B cell (primary cell): ENCODE results near the gene AURKA. TPM values are rescaled to one million over a fixed set of nuclear protein-coding genes. Genes with fewer than 3 reads are reported as not detected.

Experiments used
- ATAC-seq: fragments of 200-7000 bp; cut with Tn5 transposase; one replicate; pipeline ENCODE4 v1.10.0; 2021; ENCODE audit warnings: low read depth, mild to moderate bottlenecking, moderate number of reproducible peaks, moderate library complexity
- CTCF ChIA-PET: fragments of 350-600 bp; sonication (Branson Sonifier 250); formaldehyde crosslinking; loops from one replicate; lab custom pipeline; 2021; ENCODE audit warnings: antibody characterized with exemption, inconsistent platforms; lab: Charles Lee
- POLR2A ChIA-PET: fragments of 350-600 bp; sonication (Branson Sonifier 250); formaldehyde crosslinking; loops from one replicate; lab custom pipeline; 2021; ENCODE audit warnings: antibody characterized with exemption; lab: Charles Lee
- DNase-seq: peaks from one replicate; pipeline ENCODE4 v3.0.0; 2013
- H2AFZ ChIP-seq: 2 replicates; pipeline ENCODE4 v1.6.1; 2012; ENCODE audit warnings: mild to moderate bottlenecking, low read depth, low read length; ENCODE audit not compliant: insufficient read depth, poor library complexity, severe bottlenecking
- H3K27ac ChIP-seq, 2 donors: 1 replicate in 1 of 2; 2 replicates in 1 of 2; pipeline ENCODE4 v1.5.1; 2012 to 2013; ENCODE audit warnings: low read length in 2 of 2, mild to moderate bottlenecking in 2 of 2, moderate library complexity in 1 of 2
- H3K27me3 ChIP-seq, 4 experiments: fragments of 200-600 bp in 1 of 4; sonication (generic) in 1 of 4; replicated peaks in 1 of 4; 1 replicate in 2 of 4; 2 replicates in 2 of 4; pipeline versions ENCODE4 v1.6.1 to v1.7.0; 2013 to 2016; ENCODE audit warnings: low read length in 3 of 4, mild to moderate bottlenecking in 2 of 4, mixed read lengths in 1 of 4, moderate library complexity in 1 of 4; ENCODE audit not compliant: insufficient read depth in 4 of 4, control insufficient read depth in 3 of 4; ENCODE audit errors: control extremely low read depth in 1 of 4
- H3K36me3 ChIP-seq, 2 experiments: replicated peaks in 1 of 2; 1 replicate in 1 of 2; 2 replicates in 1 of 2; pipeline versions ENCODE4 v1.6.1 to v1.7.1; 2013; ENCODE audit warnings: low read length in 1 of 2; ENCODE audit not compliant: insufficient read depth in 2 of 2, control insufficient read depth in 1 of 2; ENCODE audit errors: control extremely low read depth in 1 of 2, extremely low read depth in 1 of 2
- H3K4me1 ChIP-seq, 2 donors: fragments of 200-600 bp in 1 of 2; sonication (generic) in 1 of 2; 1 replicate in 1 of 2; 2 replicates in 1 of 2; pipeline versions ENCODE4 v1.5.1 to v1.6.1; 2013 to 2017; ENCODE audit warnings: low read length in 2 of 2; ENCODE audit not compliant: control insufficient read depth in 2 of 2, insufficient read depth in 2 of 2
- H3K4me2 ChIP-seq: replicated peaks from 2 replicates; pipeline ENCODE3; 2012; ENCODE audit warnings: mild to moderate bottlenecking, low read depth, low read length; ENCODE audit not compliant: poor library complexity, severe bottlenecking
- H3K4me3 ChIP-seq, 5 experiments: fragments of 200-600 bp in 1 of 5; sonication (generic) in 1 of 5; 1 replicate in 3 of 5; 2 replicates in 2 of 5; pipeline versions ENCODE4 v1.5.1 to v1.7.0; 2011 to 2016; ENCODE audit warnings: low read length in 4 of 5, mild to moderate bottlenecking in 4 of 5, low read depth in 2 of 5, control low read depth in 1 of 5, moderate library complexity in 1 of 5; ENCODE audit not compliant: insufficient read depth in 1 of 5; ENCODE audit errors: control extremely low read depth in 1 of 5, extremely low read depth in 1 of 5
- H3K79me2 ChIP-seq: fragments of 200-600 bp; sonication (generic); one replicate; pipeline ENCODE4 v1.6.0; 2016; ENCODE audit warnings: low read length; ENCODE audit not compliant: control insufficient read depth, insufficient read depth
- H3K9ac ChIP-seq: fragments of 200-600 bp; sonication (generic); 2 replicates; pipeline ENCODE4 v1.6.1; 2017; ENCODE audit warnings: mild to moderate bottlenecking, low read length, moderate library complexity
- H3K9me3 ChIP-seq, 3 donors: one replicate each; pipeline versions ENCODE4 v1.6.1 to v1.7.1; 2013; ENCODE audit warnings: low read length in 2 of 3; ENCODE audit not compliant: control insufficient read depth in 2 of 3, insufficient read depth in 1 of 3; ENCODE audit errors: control extremely low read depth in 1 of 3
- H4K20me1 ChIP-seq: 2 replicates; pipeline ENCODE4 v1.6.0; 2012; ENCODE audit warnings: mild to moderate bottlenecking, low read length; ENCODE audit not compliant: insufficient read depth, control insufficient read depth, poor library complexity, severe bottlenecking
- H3K27ac Mint-ChIP-seq: one replicate; pipeline ENCODE4 v1.8.0; 2021; ENCODE audit warnings: mixed read lengths
- H3K27me3 Mint-ChIP-seq: one replicate; pipeline ENCODE4 v1.8.0; 2021; ENCODE audit warnings: mixed read lengths
- H3K4me1 Mint-ChIP-seq: one replicate; pipeline ENCODE4 v1.8.0; 2021; ENCODE audit warnings: mixed read lengths
- H3K4me3 Mint-ChIP-seq: one replicate; pipeline ENCODE4 v1.8.0; 2021; ENCODE audit warnings: mixed read lengths
- H3K9me3 Mint-ChIP-seq: one replicate; pipeline ENCODE4 v1.8.0; 2022; ENCODE audit warnings: mixed read lengths; ENCODE audit not compliant: insufficient read depth
- CTCF ChIP-seq: fragments of 200-600 bp; IDR thresholded peaks from one replicate; pipeline ENCODE4 v1.8.0; 2022; ENCODE audit warnings: antibody characterized with exemption, mild to moderate bottlenecking
- EZH2 ChIP-seq: IDR thresholded peaks from 2 replicates; pipeline ENCODE4 v1.6.1; 2012; ENCODE audit warnings: borderline replicate concordance, low read depth, mild to moderate bottlenecking, moderate library complexity, low read length; ENCODE audit not compliant: insufficient read depth, poor library complexity, severe bottlenecking
- WGBS: methylation state at CpG from one replicate; pipeline ENCODE4 v1.1.5; 2013; ENCODE audit warnings: missing lambda C conversion rate; ENCODE audit not compliant: insufficient coverage; 5-methylcytosine and 5-hydroxymethylcytosine counted together
- intact Hi-C: fragments of 100-400 bp; cut with micrococcal nuclease; formaldehyde crosslinking; loops from one replicate; pipeline ENCODE4 v1.10.0; 2022
- polyA plus RNA-seq: library from polyadenylated mRNA; depleted of rRNA; stranded (reverse); fragments of >200 nt; gene quantifications from 2 replicates; pipeline ENCODE4 v1.2.3, GENCODE V29; 2012
- total RNA-seq, 2 donors: library from RNA; stranded (reverse); fragments of 120-200 nt in 1 of 2; gene quantifications; 1 replicate in 1 of 2; 2 replicates in 1 of 2; pipeline versions ENCODE4 v1.2.3 to v1.2.4, GENCODE V29; 2013 to 2022

Gene AURKA
- total and polyA plus RNA-seq, 2 donors (not counting 1 experiment from before 2014, with no cell fraction given): 0.86 to 3.9 TPM

- H3K27me3 ChIP-seq: peaks cover 0 to 13% (median 3%) of the 10 kb centered on the region in 4 experiments
- ChIA-PET CTCF (no interaction called here), POLR2A (no interaction called here)
- H3K4me1 Mint-ChIP-seq: peaks cover 32% of the 10 kb centered on the region
- no peaks in the 10 kb centered on the region for H4K20me1 ChIP-seq
- H2AFZ ChIP-seq: no peak overlapping the region
- H3K4me2 ChIP-seq: no peak overlapping the region
- intact Hi-C loops: no loop called here
- H3K27me3 Mint-ChIP-seq: peaks cover 9% of the 10 kb centered on the region
- peaks cover 0 to 1% (median 0%) of the 10 kb centered on the region in 3 donors for H3K9me3 ChIP-seq
- 92% methylated on average over 4 of the region's 4 CpGs for WGBS
- no peaks in the 10 kb centered on the region for H3K79me2 ChIP-seq
- no peak overlapping the region for H3K27ac Mint-ChIP-seq
- no peaks in the 10 kb centered on the region for H3K9me3 Mint-ChIP-seq
- no peak overlapping the region for H3K9ac ChIP-seq
- H3K4me3 ChIP-seq: no peak overlapping the region
- TF ChIP-seq CTCF: no peak
- no peak for TF ChIP-seq EZH2
- no peak overlapping the region for H3K4me3 Mint-ChIP-seq
- H3K27ac ChIP-seq: no peak overlapping the region
- DNase-seq: no peak
- H3K36me3 ChIP-seq: no peaks in the 10 kb centered on the region
- no peak for ATAC-seq
- peaks cover 13 to 25% of the 10 kb centered on the region in 2 donors for H3K4me1 ChIP-seq
These were observed 38.4 kb upstream of the AURKA start for GRCh38 chr20:56430461-56430860.

GRCh38 chr20:56429941-56430340 lies 37.9 kb upstream of the AURKA start:
- H3K27me3 Mint-ChIP-seq: peaks cover 9% of the 10 kb centered on the region
- 25% methylated on average over 3 of the region's 4 CpGs for WGBS
- intact Hi-C loops: no loop called here

More at GRCh38 chr20:56429941-56430340, 37.9 kb upstream of the AURKA start:
- Mint-ChIP-seq H3K4me1 (peaks cover 28% of the 10 kb centered on the region), H3K27ac (peak overlapping the region; percentile 53), H3K4me3 (peak overlapping the region; percentile 73), H3K9me3 (no peaks in the 10 kb centered on the region)
- peak overlapping the region; percentile 56 for H2AFZ ChIP-seq
- peaks cover 0 to 13% (median 3%) of the 10 kb centered on the region in 4 experiments for H3K27me3 ChIP-seq
- peak overlapping the region; percentile 64 for H3K4me2 ChIP-seq
- no peaks in the 10 kb centered on the region for H4K20me1 ChIP-seq
- ATAC-seq (no peak), DNase-seq (no peak)
- peak overlapping the region in 1 of 5 experiments; percentile 39 for H3K4me3 ChIP-seq
- TF ChIP-seq CTCF (no peak), EZH2 (no peak)
- H3K27ac ChIP-seq: no peak overlapping the region
- ChIA-PET CTCF (no interaction called here), POLR2A (no interaction called here)
- peaks cover 13 to 22% of the 10 kb centered on the region in 2 donors for H3K4me1 ChIP-seq
- H3K79me2 ChIP-seq: no peaks in the 10 kb centered on the region
- H3K9me3 ChIP-seq: peaks cover 0 to 1% (median 0%) of the 10 kb centered on the region in 3 donors
- H3K36me3 ChIP-seq: no peaks in the 10 kb centered on the region
- peak overlapping the region; percentile 19 for H3K9ac ChIP-seq
